Testis (tissue), 3 donors: ENCODE results near the gene SP7. TPM values are rescaled to one million over a fixed set of nuclear protein-coding genes. Genes with fewer than 3 reads are reported as not detected.

Experiments used
- DNase-seq: peaks from one replicate; pipeline ENCODE4 v3.0.0-alpha.2; 2019
- H3K27ac ChIP-seq, 2 donors: fragments of 200-600 bp; sonication (generic); one replicate each; pipeline ENCODE4 v1.5.1; 2019
- H3K27me3 ChIP-seq: fragments of 200-600 bp; sonication (generic); one replicate; pipeline ENCODE4 v1.5.1; 2019
- H3K36me3 ChIP-seq: fragments of 200-600 bp; sonication (generic); one replicate; pipeline ENCODE4 v1.5.1; 2017; ENCODE audit warnings: low read depth; ENCODE audit errors: missing control alignments
- H3K4me1 ChIP-seq: fragments of 200-600 bp; sonication (generic); one replicate; pipeline ENCODE4 v1.5.1; 2019
- H3K4me3 ChIP-seq, 2 donors: fragments of 200-600 bp; sonication (generic); one replicate each; pipeline ENCODE4 v1.5.1; 2017 to 2019
- H3K9me3 ChIP-seq: fragments of 200-600 bp; sonication (generic); one replicate; pipeline ENCODE4 v1.5.1; 2017
- POLR2A ChIP-seq: fragments of 450-650 bp; IDR thresholded peaks from one replicate; pipeline ENCODE4 v1.6.1; 2017; ENCODE audit warnings: antibody characterized with exemption, mild to moderate bottlenecking, moderate library complexity
- WGBS, 2 donors: methylation state at CpG; one replicate each; pipeline ENCODE4 v1.1.5; 2018; 5-methylcytosine and 5-hydroxymethylcytosine counted together
- intact Hi-C: fragments of 100-400 bp; cut with DNase I; formaldehyde crosslinking; loops from one replicate; pipeline ENCODE4 v1.15.1; 2023; ENCODE audit warnings: low total_unique reads
- polyA plus RNA-seq: library from polyadenylated mRNA; stranded (reverse); fragments of 350-450 nt; fragmentation: Illumina TruSeq; extraction: RNeasy Lipid Tissue Mini Kit (QIAGEN cat#74804); gene quantifications from one replicate; pipeline ENCODE4 v1.2.3, GENCODE V29; 2014; ENCODE audit warnings: low read depth, low replicate concordance; ENCODE audit not compliant: insufficient read depth
- total RNA-seq, 2 donors: library from RNA; depleted of rRNA; stranded (reverse); fragments of >200 nt; gene quantifications; one replicate each; pipeline ENCODE4 v1.2.3, GENCODE V29; 2016
- TF ChIP-seq, protein P1 (sequence below), 3 experiments: fragments of 450-650 bp in 2 of 3; fragments of 200-600 bp in 1 of 3; sonication (generic) in 1 of 3; IDR thresholded peaks; one replicate each; pipeline ENCODE4 v1.5.1; 2016 to 2019; ENCODE audit warnings: antibody characterized with exemption in 3 of 3, mild to moderate bottlenecking in 2 of 3, moderate library complexity in 1 of 3

The SP7 gene
- total and polyA plus RNA-seq, 3 donors from 2014 or later, result 0.56 to 2.3 (median 1.2) TPM

DNA sequence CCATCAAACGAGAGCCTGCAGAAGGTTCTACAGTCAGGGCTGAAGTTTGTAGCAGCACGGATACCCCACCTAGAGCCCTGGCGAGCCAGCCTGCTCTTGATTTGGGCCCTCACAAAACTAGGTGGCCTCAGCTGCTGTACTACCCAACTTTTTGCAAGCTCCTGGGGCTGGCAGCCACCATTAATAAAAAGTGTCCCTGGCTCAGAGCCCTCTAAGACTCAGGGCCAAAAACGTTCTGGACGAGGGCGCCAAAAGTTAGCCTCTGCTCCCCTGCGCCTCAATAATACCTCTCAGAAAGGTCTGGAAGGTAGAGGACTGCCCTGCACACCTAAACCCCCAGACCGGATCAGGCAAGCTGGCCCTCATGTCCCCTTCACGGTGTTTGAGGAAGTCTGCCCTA, 49.7 kb downstream of the SP7 start:
- WGBS, 2 donors, result 81 to 93% methylated on average over 3 to 9 of the region's 9 CpGs
- intact Hi-C loops, result no loop called here
- no peaks in the 10 kb centered on the region for H3K4me1 ChIP-seq
- H3K27me3 ChIP-seq, result no peaks in the 10 kb centered on the region
- H3K27ac ChIP-seq, result no peak overlapping the region
- H3K36me3 ChIP-seq, result no peaks in the 10 kb centered on the region
- no peak for DNase-seq
- no peaks in the 10 kb centered on the region for H3K9me3 ChIP-seq
- no peak for TF ChIP-seq POLR2A
- TF ChIP-seq, protein P1, sequence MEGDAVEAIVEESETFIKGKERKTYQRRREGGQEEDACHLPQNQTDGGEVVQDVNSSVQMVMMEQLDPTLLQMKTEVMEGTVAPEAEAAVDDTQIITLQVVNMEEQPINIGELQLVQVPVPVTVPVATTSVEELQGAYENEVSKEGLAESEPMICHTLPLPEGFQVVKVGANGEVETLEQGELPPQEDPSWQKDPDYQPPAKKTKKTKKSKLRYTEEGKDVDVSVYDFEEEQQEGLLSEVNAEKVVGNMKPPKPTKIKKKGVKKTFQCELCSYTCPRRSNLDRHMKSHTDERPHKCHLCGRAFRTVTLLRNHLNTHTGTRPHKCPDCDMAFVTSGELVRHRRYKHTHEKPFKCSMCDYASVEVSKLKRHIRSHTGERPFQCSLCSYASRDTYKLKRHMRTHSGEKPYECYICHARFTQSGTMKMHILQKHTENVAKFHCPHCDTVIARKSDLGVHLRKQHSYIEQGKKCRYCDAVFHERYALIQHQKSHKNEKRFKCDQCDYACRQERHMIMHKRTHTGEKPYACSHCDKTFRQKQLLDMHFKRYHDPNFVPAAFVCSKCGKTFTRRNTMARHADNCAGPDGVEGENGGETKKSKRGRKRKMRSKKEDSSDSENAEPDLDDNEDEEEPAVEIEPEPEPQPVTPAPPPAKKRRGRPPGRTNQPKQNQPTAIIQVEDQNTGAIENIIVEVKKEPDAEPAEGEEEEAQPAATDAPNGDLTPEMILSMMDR (IDR thresholded peaks at IDR 0.05), result no peak
- no peak overlapping the region for H3K4me3 ChIP-seq

DNA sequence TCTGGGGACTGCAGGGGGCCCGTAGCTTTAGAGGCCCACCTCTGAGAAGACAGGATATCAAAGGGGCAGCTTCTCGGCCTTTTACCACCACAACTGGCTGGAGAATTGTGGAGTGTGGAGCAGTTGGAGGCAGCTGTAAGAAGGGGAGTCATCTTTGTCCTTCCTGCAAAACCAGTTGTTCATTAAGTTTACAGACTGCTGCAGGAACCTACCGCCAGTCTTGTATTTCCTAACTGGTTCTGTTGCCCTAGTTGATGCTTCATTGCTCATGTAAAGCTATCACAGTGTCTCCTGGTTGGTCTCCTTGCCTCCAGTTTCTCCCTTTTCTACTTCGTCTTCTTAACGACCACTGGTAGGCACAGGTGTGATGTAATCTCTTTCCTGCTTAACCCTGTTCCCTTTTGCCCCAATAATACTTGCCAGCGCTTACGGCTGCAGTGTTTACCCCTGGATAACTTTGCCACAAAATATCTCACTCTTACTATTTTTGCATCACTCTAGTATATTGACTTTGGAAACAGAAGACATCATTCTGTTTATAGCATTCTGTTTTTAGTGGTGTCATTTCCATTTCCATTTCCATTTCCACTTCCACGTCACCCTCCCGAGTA, 56.2 kb downstream of the SP7 start:
- TF ChIP-seq POLR2A, result no peak
- intact Hi-C loops, result loop anchor here (10.0 kb wide), 1 partner anchor 65 kb away; no protein-coding TSS in a partner anchor

DNA sequence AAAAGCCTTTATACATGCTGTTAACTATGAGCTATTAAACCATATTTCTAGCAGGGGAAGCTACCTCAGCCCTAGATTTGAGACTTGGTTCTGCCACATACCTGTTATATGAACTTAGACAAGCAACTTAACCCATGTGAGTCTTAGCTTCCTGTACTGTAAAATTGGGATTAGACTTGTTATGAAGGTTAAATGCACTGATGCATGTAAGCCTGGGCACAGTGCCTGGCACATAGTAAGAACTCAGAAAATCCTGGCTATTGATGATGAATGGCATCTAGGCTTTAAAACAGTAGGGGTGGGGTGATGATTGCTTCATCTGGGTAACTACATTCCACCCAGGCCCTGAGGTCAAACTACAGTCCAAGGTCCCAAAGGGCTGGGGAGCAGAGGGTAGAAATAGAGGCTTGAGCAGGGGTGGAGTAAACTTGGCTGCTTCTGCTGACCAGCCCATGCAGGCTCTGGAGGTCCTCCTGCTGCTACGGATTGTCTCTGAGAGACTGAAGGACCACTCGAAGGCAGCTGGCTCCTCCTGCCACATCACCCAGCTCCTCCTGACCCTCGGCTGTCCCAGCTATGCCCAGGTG, 56.8 kb downstream of the SP7 start:
- WGBS, 2 donors, result 71 to 77% methylated on average over 3 of the region's 3 CpGs
- TF ChIP-seq, protein P1 (IDR thresholded peaks at IDR 0.05), result no peak
- TF ChIP-seq POLR2A, result no peak
- Histone ChIP-seq H3K36me3 (no peaks in the 10 kb centered on the region), H3K27me3 (no peaks in the 10 kb centered on the region), H3K4me3 (no peak overlapping the region), H3K4me1 (no peaks in the 10 kb centered on the region), H3K9me3 (no peaks in the 10 kb centered on the region), H3K27ac (no peak overlapping the region)
- intact Hi-C loops, result loop anchor here (10.0 kb wide), 1 partner anchor 65 kb away; no protein-coding TSS in a partner anchor
- DNase-seq, result no peak

More for the DNA sequence above, 56.2 kb downstream of the SP7 start:
- H3K9me3 ChIP-seq, result no peaks in the 10 kb centered on the region
- H3K36me3 ChIP-seq, result no peaks in the 10 kb centered on the region
- DNase-seq, result no peak
- 92 to 95% methylated on average over 9 of the region's 9 CpGs for WGBS, 2 donors
- H3K27me3 ChIP-seq, result no peaks in the 10 kb centered on the region
- no peak overlapping the region for H3K27ac ChIP-seq
- no peak overlapping the region for H3K4me3 ChIP-seq
- H3K4me1 ChIP-seq, result no peaks in the 10 kb centered on the region

DNA sequence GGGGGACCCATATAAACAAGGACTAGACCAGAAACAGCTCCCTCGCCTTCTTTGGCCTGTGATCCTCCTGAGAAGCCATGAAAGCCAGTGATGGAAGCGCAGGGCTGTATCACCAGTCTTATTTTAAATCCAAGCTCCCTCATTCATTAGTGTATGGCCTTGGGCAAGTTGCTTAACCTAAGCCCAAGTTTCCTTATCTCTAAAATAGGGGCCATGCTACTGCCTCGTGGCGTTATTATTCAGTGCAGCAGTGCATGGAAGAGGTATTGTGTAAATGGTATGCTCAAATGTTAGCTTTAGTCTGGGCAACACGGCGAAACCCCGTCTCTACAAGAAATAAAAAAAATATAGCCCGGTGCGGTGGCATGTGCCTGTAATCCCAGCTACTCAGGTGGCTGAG, 58.2 kb downstream of the SP7 start:
- intact Hi-C loops, result loop anchor here (10.0 kb wide), 1 partner anchor 63 kb away; no protein-coding TSS in a partner anchor
- no peaks in the 10 kb centered on the region for H3K9me3 ChIP-seq
- DNase-seq, result no peak
- no peak overlapping the region for H3K27ac ChIP-seq
- TF ChIP-seq, protein P1 (IDR thresholded peaks at IDR 0.05), result no peak
- TF ChIP-seq POLR2A, result no peak
- H3K4me1 ChIP-seq, result no peaks in the 10 kb centered on the region
- WGBS, 2 donors, result 89 to 90% methylated on average over 9 of the region's 9 CpGs
- no peak overlapping the region for H3K4me3 ChIP-seq
- no peaks in the 10 kb centered on the region for H3K27me3 ChIP-seq
- no peaks in the 10 kb centered on the region for H3K36me3 ChIP-seq

Other genes with a start within 250 kb of the SP7 start
- gene IGFBP6, start 238.7 kb downstream of the SP7 start, total RNA-seq, result 100 to 1,000 TPM; 121 to 261 TPM
- 185 TPM for gene IGFBP6, start 238.7 kb downstream of the SP7 start, polyA plus RNA-seq
- gene SOAT2, start 232.9 kb downstream of the SP7 start, total RNA-seq, result under 1 TPM in 1 of 2 donors, not detected in 1; 0.19 TPM
- gene SOAT2, start 232.9 kb downstream of the SP7 start, polyA plus RNA-seq, result 0.25 TPM
- 10 to 100 TPM; 19.8 to 27.2 TPM for gene ZNF740, start 155.6 kb downstream of the SP7 start, total RNA-seq
- gene ZNF740, start 155.6 kb downstream of the SP7 start, polyA plus RNA-seq, result 15.6 TPM
- gene CSAD, start 155.4 kb downstream of the SP7 start, total RNA-seq, result 10 to 100 TPM; 73.9 to 93.7 TPM
- gene CSAD, start 155.4 kb downstream of the SP7 start, polyA plus RNA-seq, result 34.9 TPM
- gene ITGB7, start 129.1 kb downstream of the SP7 start, total RNA-seq, result 1 to 10 TPM in 1 of 2 donors, under 1 TPM in 1; 0.24 to 1.2 TPM
- 3.7 TPM for gene ITGB7, start 129.1 kb downstream of the SP7 start, polyA plus RNA-seq
- gene RARG, start 104.1 kb downstream of the SP7 start, total RNA-seq, result 10 to 100 TPM; 12.1 to 12.5 TPM
- gene RARG, start 104.1 kb downstream of the SP7 start, polyA plus RNA-seq, result 13.6 TPM
- gene ESPL1, start 68.1 kb downstream of the SP7 start, total RNA-seq, result 10 to 100 TPM; 16.5 to 24.5 TPM
- 30.5 TPM for gene ESPL1, start 68.1 kb downstream of the SP7 start, polyA plus RNA-seq
- gene PFDN5, start 40.8 kb downstream of the SP7 start, total RNA-seq, result 100 to 1,000 TPM; 430 to 494 TPM
- gene PFDN5, start 40.8 kb downstream of the SP7 start, polyA plus RNA-seq, result 797 TPM
- 100 to 1,000 TPM; 106 to 117 TPM for gene MYG1, start 36.7 kb downstream of the SP7 start, total RNA-seq
- gene MYG1, start 36.7 kb downstream of the SP7 start, polyA plus RNA-seq, result 287 TPM
- 100 to 1,000 TPM in 1 of 2 donors, 10 to 100 TPM in 1; 98.0 to 110 TPM for gene AAAS, start 14.7 kb downstream of the SP7 start, total RNA-seq
- 79.3 TPM for gene AAAS, start 14.7 kb downstream of the SP7 start, polyA plus RNA-seq
- 10 to 100 TPM; 75.4 to 86.0 TPM for gene SP1, start 43.8 kb upstream of the SP7 start, total RNA-seq
- gene SP1, start 43.8 kb upstream of the SP7 start, polyA plus RNA-seq, result 58.6 TPM
- gene AMHR2, start 87.5 kb upstream of the SP7 start, total RNA-seq, result 10 to 100 TPM; 39.0 to 42.1 TPM
- gene AMHR2, start 87.5 kb upstream of the SP7 start, polyA plus RNA-seq, result 33.9 TPM
- 10 to 100 TPM; 43.4 to 48.5 TPM for gene PRR13, start 105.4 kb upstream of the SP7 start, total RNA-seq
- gene PRR13, start 105.4 kb upstream of the SP7 start, polyA plus RNA-seq, result 120 TPM
- gene PCBP2, start 115.7 kb upstream of the SP7 start, total RNA-seq, result 100 to 1,000 TPM; 553 to 632 TPM
- gene PCBP2, start 115.7 kb upstream of the SP7 start, polyA plus RNA-seq, result 1,065 TPM
- 10 to 100 TPM; 52.2 to 56.7 TPM for gene MAP3K12, start 163.1 kb upstream of the SP7 start, total RNA-seq
- gene MAP3K12, start 163.1 kb upstream of the SP7 start, polyA plus RNA-seq, result 28.5 TPM
- gene TARBP2, start 164.9 kb upstream of the SP7 start, total RNA-seq, result 10 to 100 TPM; 67.6 to 73.1 TPM
- 37.8 TPM for gene TARBP2, start 164.9 kb upstream of the SP7 start, polyA plus RNA-seq
- gene NPFF, start 171.1 kb upstream of the SP7 start, total RNA-seq, result 1 to 10 TPM in 1 of 2 donors, not detected in 1; 1.2 TPM
- gene NPFF, start 171.1 kb upstream of the SP7 start, polyA plus RNA-seq, result not detected